ENCODE data around the gene CARD8. TPM values are rescaled to one million over a fixed set of nuclear protein-coding genes. Genes with fewer than 3 reads are reported as not detected.

The CARD8 gene
- total and polyA plus RNA-seq, 10 of the 15 experiments (the other 5 are each of a cell fraction or from before 2014, with no cell fraction given), result 39.8 to 69.8 (median 46.1) TPM

GRCh38 chr19:48254529-48254970, 1.2 kb downstream of the CARD8 start:
- Histone ChIP-seq H3K79me2 (ENCODE audit: control insufficient read depth, insufficient read depth, low read length) (peaks cover 29% of the 10 kb centered on the region), H3K4me1 (ENCODE audit: control insufficient read depth, insufficient read depth, low read length) (peaks cover 20% of the 10 kb centered on the region), H3K9me3 (replicated peaks; ENCODE audit: control insufficient read depth, insufficient read depth, low read length) (no peaks in the 10 kb centered on the region), H3K9ac (ENCODE audit: control insufficient read depth, insufficient read depth, low read length) (no peak overlapping the region), H3K4me2 (ENCODE audit: control insufficient read depth, insufficient read depth) (peak overlapping the region; percentile 64), H3K36me3 (ENCODE audit: control insufficient read depth in 2 of 2, insufficient read depth in 2 of 2, low read length in 1 of 2) (no peaks in the 10 kb centered on the region), H4K20me1 (ENCODE audit: control insufficient read depth, insufficient read depth) (no peaks in the 10 kb centered on the region), H3K4me3 (peak overlapping the region; percentile 82), H3K27me3 (replicated peaks in 1 of 2; ENCODE audit: control insufficient read depth in 2 of 2, insufficient read depth in 2 of 2, low read length in 1 of 2) (no peaks in the 10 kb centered on the region), H3K27ac (ENCODE audit: control insufficient read depth, insufficient read depth) (no peak overlapping the region; the same call in 1 of the 2 replicates), H2AFZ (ENCODE audit: control insufficient read depth, low read depth, low read length) (no peak overlapping the region)
- BruUV-seq (replicated peaks), result no TSS peak
- ChIA-PET POLR2A (interaction anchor here (0.6 to 2.7 kb wide), 4 partner anchors 50 to 145 kb away, joined by 3 to 14 read pairs (median 4); no protein-coding TSS in a partner anchor), RAD21 (ENCODE audit: unreplicated experiment) (interaction anchor here (1.0 to 1.8 kb wide), 6 partner anchors 9 to 144 kb away, joined by 3 to 12 read pairs (median 7); partner anchors contain the start of gene PLA2G4C), CTCF (interaction anchor here (1.7 kb wide), 1 partner anchor 51 kb away, joined by 9 read pairs; no protein-coding TSS in a partner anchor), SMC1A (ENCODE audit: uncharacterized antibody, unreplicated experiment) (interaction anchor here (0.8 to 1.9 kb wide), 3 partner anchors 9 to 144 kb away, joined by 3 to 12 read pairs (median 6); partner anchors contain the start of gene PLA2G4C)
- 97% methylated on average over 4 of the region's 4 CpGs for WGBS (ENCODE audit: insufficient coverage, insufficient replicate concordance, low lambda C conversion rate, missing lambda C conversion rate)
- intact Hi-C loops (cut with micrococcal nuclease; ENCODE audit: unreplicated experiment) (no loop called here), in situ Hi-C loops (cut with MboI) (no loop called here)
- ATAC-seq, result no peak
- DNase-seq (ENCODE audit: low read depth, low spot score), result no peak
- FAIRE-seq, result no peak
- TF ChIP-seq CHD2 (IDR thresholded peaks at IDR 0.05; ENCODE audit: borderline replicate concordance, low read depth, low read length) (no peak), PKNOX1 (IDR thresholded peaks at IDR 0.05) (no peak), E4F1 (IDR thresholded peaks at IDR 0.05; ENCODE audit: borderline replicate concordance, partially characterized antibody) (no peak), ETV6 (conservative IDR thresholded peaks at IDR 0.05 in 1 of 2, IDR thresholded peaks at IDR 0.05 in 1 of 2; ENCODE audit: borderline replicate concordance in 1 of 2, low read depth in 1 of 2) (no peak), RCOR1 (conservative IDR thresholded peaks at IDR 0.05; ENCODE audit: low read depth, low read length) (no peak), CHD1 (IDR thresholded peaks at IDR 0.05; ENCODE audit: low read depth, low read length) (no peak), FOXM1 (IDR thresholded peaks at IDR 0.05; ENCODE audit: low read depth, low read length) (no peak), RFX5 (IDR thresholded peaks at IDR 0.05; ENCODE audit: low read depth, low read length) (no peak), SMC3 (IDR thresholded peaks at IDR 0.05; ENCODE audit: borderline replicate concordance, low read length) (no peak), SP1 (IDR thresholded peaks at IDR 0.05; ENCODE audit: low read depth, low read length) (no peak), CHD4 (IDR thresholded peaks at IDR 0.05) (no peak), CEBPB (IDR thresholded peaks at IDR 0.05; ENCODE audit: borderline replicate concordance in 1 of 2, low read depth in 2 of 2, low read length in 2 of 2) (no peak), POLR2AphosphoS5 (IDR thresholded peaks at IDR 0.05; ENCODE audit: low read length) (no peak), YY1 (IDR thresholded peaks at IDR 0.05; ENCODE audit: low read depth, low read length) (peak; percentile 38; the same call in 1 of the 2 replicates), CBX3 (IDR thresholded peaks at IDR 0.05; ENCODE audit: borderline replicate concordance, low read depth) (no peak), ASH2L (IDR thresholded peaks at IDR 0.05; ENCODE audit: borderline replicate concordance, low read depth) (no peak), ZNF592 (IDR thresholded peaks at IDR 0.05) (peak; percentile 97)

All from GM12878 (cell line).